WTC11 (cell line): Measurements from ENCODE around the gene VWA2. TPM values are rescaled to one million over a fixed set of nuclear protein-coding genes. Genes with fewer than 3 reads are reported as not detected.

Source experiments
- ATAC-seq: fragments of 200-7000 bp; cut with Tn5 transposase; 2 replicates; pipeline ENCODE4 v1.10.0; 2021; ENCODE audit warnings: mild to moderate bottlenecking, moderate library complexity
- CTCF ChIA-PET: fragments of 300-600 bp; sonication (Branson Sonifier 250); formaldehyde crosslinking; loops from one replicate; lab custom pipeline; 2021; ENCODE audit warnings: antibody characterized with exemption; lab: Charles Lee
- POLR2A ChIA-PET: fragments of 350-600 bp; sonication (Branson Sonifier 250); formaldehyde crosslinking; loops from one replicate; lab custom pipeline; 2021; ENCODE audit warnings: antibody characterized with exemption; lab: Charles Lee
- DNase-seq: peaks from one replicate; pipeline ENCODE4 v3.0.0; 2021; ENCODE audit warnings: low spot score
- H3K27ac Mint-ChIP-seq: 2 replicates; pipeline ENCODE4 v1.8.0; 2021; ENCODE audit warnings: mixed read lengths
- H3K27me3 Mint-ChIP-seq: 2 replicates; pipeline ENCODE4 v1.8.0; 2021; ENCODE audit warnings: low read depth, mild to moderate bottlenecking, moderate library complexity, mixed read lengths
- H3K36me3 Mint-ChIP-seq: 2 replicates; pipeline ENCODE4 v1.8.0; 2021; ENCODE audit warnings: mixed read lengths
- H3K4me1 Mint-ChIP-seq: 2 replicates; pipeline ENCODE4 v1.8.0; 2022; ENCODE audit warnings: mixed read lengths
- H3K4me3 Mint-ChIP-seq: 2 replicates; pipeline ENCODE4 v1.8.0; 2021; ENCODE audit warnings: mild to moderate bottlenecking, moderate library complexity, mixed read lengths
- H3K9me3 Mint-ChIP-seq: 2 replicates; pipeline ENCODE4 v1.8.0; 2021; ENCODE audit warnings: mixed read lengths
- ATF1 ChIP-seq: sonication (generic); formaldehyde crosslinking; IDR thresholded peaks from 2 replicates; pipeline ENCODE4 v1.8.1; 2023; ENCODE audit warnings: mild to moderate bottlenecking, moderate library complexity, missing genetic modification reagents
- CBFB ChIP-seq: sonication (generic); formaldehyde crosslinking; IDR thresholded peaks from 2 replicates; pipeline ENCODE4 v1.8.1; 2022; ENCODE audit warnings: mild to moderate bottlenecking, low read depth, missing genetic modification reagents
- ETV6 ChIP-seq: sonication (generic); formaldehyde crosslinking; IDR thresholded peaks from 2 replicates; pipeline ENCODE4 v1.8.1; 2022; ENCODE audit warnings: mild to moderate bottlenecking, missing genetic modification reagents
- GRHL2 ChIP-seq: fragments of 250-450 bp; sonication (Bioruptor Pico); IDR thresholded peaks from 2 replicates; pipeline ENCODE4 v1.8.0; 2022; ENCODE audit warnings: mild to moderate bottlenecking, moderate library complexity; ENCODE audit not compliant: insufficient replicate concordance, severe bottlenecking
- NFATC4 ChIP-seq: fragments of 250-450 bp; sonication (Bioruptor Pico); IDR thresholded peaks from 2 replicates; pipeline ENCODE4 v1.9.0; 2021; ENCODE audit warnings: mild to moderate bottlenecking
- NR1H2 ChIP-seq: sonication (generic); formaldehyde crosslinking; IDR thresholded peaks from 2 replicates; pipeline ENCODE4 v1.9.0; 2021; ENCODE audit warnings: mild to moderate bottlenecking, moderate library complexity, missing genetic modification reagents
- SMAD4 ChIP-seq: sonication (generic); formaldehyde crosslinking; IDR thresholded peaks from 2 replicates; pipeline ENCODE4 v1.8.0; 2022; ENCODE audit warnings: mild to moderate bottlenecking, missing genetic modification reagents
- ZBTB21 ChIP-seq: sonication (generic); formaldehyde crosslinking; IDR thresholded peaks from 2 replicates; pipeline ENCODE4 v1.8.1; 2023; ENCODE audit warnings: mild to moderate bottlenecking, missing genetic modification reagents, borderline replicate concordance
- ZNF121 ChIP-seq: sonication (generic); formaldehyde crosslinking; IDR thresholded peaks from 2 replicates; pipeline ENCODE4 v1.8.0; 2023; ENCODE audit warnings: missing genetic modification reagents
- total RNA-seq: library from RNA; stranded (reverse); gene quantifications from 3 replicates; pipeline ENCODE4 v1.2.3, GENCODE V29; 2021
- TF ChIP-seq, protein P1 (sequence below): fragments of 250-450 bp; sonication (Bioruptor Pico); IDR thresholded peaks from 2 replicates; pipeline ENCODE4 v1.9.0; 2021; ENCODE audit warnings: moderate library complexity, mild to moderate bottlenecking, inconsistent platforms, borderline replicate concordance
- TF ChIP-seq, protein P2 (sequence below): sonication (generic); formaldehyde crosslinking; IDR thresholded peaks from 2 replicates; pipeline ENCODE4 v1.8.0; 2023; ENCODE audit warnings: mild to moderate bottlenecking, missing genetic modification reagents
- TF ChIP-seq, protein P3 (sequence below): sonication (generic); formaldehyde crosslinking; IDR thresholded peaks from 2 replicates; pipeline ENCODE4 v1.8.1; 2022; ENCODE audit warnings: mild to moderate bottlenecking, moderate library complexity, missing genetic modification reagents
- TF ChIP-seq, protein P4 (sequence below): fragments of 250-450 bp; sonication (Bioruptor Pico); IDR thresholded peaks from 2 replicates; pipeline ENCODE4 v1.8.0; 2021; ENCODE audit warnings: mild to moderate bottlenecking
- TF ChIP-seq, protein P5 (sequence below): sonication (generic); formaldehyde crosslinking; conservative IDR thresholded peaks from 2 replicates; pipeline ENCODE4 v1.8.1; 2023; ENCODE audit warnings: mild to moderate bottlenecking, low read depth, missing genetic modification reagents, moderate library complexity
- TF ChIP-seq, protein P6 (sequence below): sonication (generic); formaldehyde crosslinking; IDR thresholded peaks from 2 replicates; pipeline ENCODE4 v1.8.1; 2022; ENCODE audit warnings: low read depth, mild to moderate bottlenecking, moderate library complexity, missing genetic modification reagents, borderline replicate concordance

Gene VWA2
- total RNA-seq, 1 experiment from 2014 or later, result 2.1 TPM

DNA sequence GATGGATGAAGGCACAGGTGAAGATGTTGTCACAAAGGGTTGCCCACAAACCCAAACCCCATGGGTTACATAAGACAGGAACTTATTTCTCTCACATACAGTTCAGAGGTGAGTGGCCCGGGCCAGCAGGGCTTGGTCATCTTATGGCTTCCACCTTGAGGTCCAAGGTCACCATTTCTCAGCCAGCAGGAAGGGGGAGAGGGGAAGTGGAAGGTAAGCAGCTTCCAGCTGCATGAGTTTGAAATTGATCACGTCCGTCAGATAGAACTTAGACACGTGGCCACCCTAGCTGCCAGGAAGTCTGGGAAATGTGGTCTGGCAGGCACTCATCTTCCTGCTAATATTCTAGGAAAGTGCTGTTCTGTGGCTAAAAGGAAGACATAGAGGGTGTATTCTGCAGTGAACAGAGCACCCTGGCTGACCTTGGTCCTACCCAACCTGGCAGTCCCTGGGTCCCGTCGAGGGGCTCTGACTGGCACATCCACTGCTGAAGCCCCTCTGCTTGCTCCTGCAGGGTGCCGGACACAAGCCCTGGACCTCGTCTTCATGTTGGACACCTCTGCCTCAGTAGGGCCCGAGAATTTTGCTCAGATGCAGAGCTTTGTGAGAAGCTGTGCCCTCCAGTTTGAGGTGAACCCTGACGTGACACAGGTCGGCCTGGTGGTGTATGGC is 49.5 kb downstream of the VWA2 start:
- no peak for DNase-seq
- Mint-ChIP-seq H3K4me3 (no peak overlapping the region), H3K27me3 (no peaks in the 10 kb centered on the region), H3K27ac (no peak overlapping the region), H3K4me1 (no peaks in the 10 kb centered on the region), H3K36me3 (no peaks in the 10 kb centered on the region), H3K9me3 (no peaks in the 10 kb centered on the region; the same call in 1 of the 2 replicates)
- CTCF ChIA-PET, result interaction anchor here (4.2 kb wide), 1 partner anchor 15 kb away, joined by 20 read pairs; no protein-coding TSS in a partner anchor
- TF ChIP-seq CBFB (CRISPR knock-in tag), result no peak
- TF ChIP-seq, protein P1, sequence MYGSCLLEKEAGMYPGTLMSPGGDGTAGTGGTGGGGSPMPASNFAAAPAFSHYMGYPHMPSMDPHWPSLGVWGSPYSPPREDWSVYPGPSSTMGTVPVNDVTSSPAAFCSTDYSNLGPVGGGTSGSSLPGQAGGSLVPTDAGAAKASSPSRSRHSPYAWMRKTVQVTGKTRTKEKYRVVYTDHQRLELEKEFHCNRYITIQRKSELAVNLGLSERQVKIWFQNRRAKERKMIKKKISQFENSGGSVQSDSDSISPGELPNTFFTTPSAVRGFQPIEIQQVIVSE (CRISPR knock-in tag), result no peak
- POLR2A ChIA-PET, result no interaction called here
- no peak for ATAC-seq

DNA sequence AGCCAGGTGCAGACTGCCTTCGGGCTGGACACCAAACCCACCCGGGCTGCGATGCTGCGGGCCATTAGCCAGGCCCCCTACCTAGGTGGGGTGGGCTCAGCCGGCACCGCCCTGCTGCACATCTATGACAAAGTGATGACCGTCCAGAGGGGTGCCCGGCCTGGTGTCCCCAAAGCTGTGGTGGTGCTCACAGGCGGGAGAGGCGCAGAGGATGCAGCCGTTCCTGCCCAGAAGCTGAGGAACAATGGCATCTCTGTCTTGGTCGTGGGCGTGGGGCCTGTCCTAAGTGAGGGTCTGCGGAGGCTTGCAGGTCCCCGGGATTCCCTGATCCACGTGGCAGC is 50.0 kb downstream of the VWA2 start:
- TF ChIP-seq, protein P2, sequence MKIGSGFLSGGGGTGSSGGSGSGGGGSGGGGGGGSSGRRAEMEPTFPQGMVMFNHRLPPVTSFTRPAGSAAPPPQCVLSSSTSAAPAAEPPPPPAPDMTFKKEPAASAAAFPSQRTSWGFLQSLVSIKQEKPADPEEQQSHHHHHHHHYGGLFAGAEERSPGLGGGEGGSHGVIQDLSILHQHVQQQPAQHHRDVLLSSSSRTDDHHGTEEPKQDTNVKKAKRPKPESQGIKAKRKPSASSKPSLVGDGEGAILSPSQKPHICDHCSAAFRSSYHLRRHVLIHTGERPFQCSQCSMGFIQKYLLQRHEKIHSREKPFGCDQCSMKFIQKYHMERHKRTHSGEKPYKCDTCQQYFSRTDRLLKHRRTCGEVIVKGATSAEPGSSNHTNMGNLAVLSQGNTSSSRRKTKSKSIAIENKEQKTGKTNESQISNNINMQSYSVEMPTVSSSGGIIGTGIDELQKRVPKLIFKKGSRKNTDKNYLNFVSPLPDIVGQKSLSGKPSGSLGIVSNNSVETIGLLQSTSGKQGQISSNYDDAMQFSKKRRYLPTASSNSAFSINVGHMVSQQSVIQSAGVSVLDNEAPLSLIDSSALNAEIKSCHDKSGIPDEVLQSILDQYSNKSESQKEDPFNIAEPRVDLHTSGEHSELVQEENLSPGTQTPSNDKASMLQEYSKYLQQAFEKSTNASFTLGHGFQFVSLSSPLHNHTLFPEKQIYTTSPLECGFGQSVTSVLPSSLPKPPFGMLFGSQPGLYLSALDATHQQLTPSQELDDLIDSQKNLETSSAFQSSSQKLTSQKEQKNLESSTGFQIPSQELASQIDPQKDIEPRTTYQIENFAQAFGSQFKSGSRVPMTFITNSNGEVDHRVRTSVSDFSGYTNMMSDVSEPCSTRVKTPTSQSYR (CRISPR knock-in tag), result no peak
- no peak for TF ChIP-seq NR1H2 (CRISPR knock-in tag)
- TF ChIP-seq SMAD4 (CRISPR knock-in tag), result no peak
- no peak for TF ChIP-seq ZBTB21 (CRISPR knock-in tag)
- TF ChIP-seq, protein P3, sequence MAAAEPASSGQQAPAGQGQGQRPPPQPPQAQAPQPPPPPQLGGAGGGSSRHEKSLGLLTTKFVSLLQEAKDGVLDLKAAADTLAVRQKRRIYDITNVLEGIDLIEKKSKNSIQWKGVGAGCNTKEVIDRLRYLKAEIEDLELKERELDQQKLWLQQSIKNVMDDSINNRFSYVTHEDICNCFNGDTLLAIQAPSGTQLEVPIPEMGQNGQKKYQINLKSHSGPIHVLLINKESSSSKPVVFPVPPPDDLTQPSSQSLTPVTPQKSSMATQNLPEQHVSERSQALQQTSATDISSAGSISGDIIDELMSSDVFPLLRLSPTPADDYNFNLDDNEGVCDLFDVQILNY (CRISPR knock-in tag), result no peak
- no peak for TF ChIP-seq ATF1
- TF ChIP-seq, protein P4, sequence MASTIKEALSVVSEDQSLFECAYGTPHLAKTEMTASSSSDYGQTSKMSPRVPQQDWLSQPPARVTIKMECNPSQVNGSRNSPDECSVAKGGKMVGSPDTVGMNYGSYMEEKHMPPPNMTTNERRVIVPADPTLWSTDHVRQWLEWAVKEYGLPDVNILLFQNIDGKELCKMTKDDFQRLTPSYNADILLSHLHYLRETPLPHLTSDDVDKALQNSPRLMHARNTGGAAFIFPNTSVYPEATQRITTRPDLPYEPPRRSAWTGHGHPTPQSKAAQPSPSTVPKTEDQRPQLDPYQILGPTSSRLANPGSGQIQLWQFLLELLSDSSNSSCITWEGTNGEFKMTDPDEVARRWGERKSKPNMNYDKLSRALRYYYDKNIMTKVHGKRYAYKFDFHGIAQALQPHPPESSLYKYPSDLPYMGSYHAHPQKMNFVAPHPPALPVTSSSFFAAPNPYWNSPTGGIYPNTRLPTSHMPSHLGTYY (CRISPR knock-in tag), result no peak
- no peak for TF ChIP-seq ETV6 (CRISPR knock-in tag)
- TF ChIP-seq CBFB (CRISPR knock-in tag), result no peak
- no peak for TF ChIP-seq GRHL2 (CRISPR knock-in tag)
- TF ChIP-seq NFATC4 (CRISPR knock-in tag), result no peak
- TF ChIP-seq, all 79 proteins: peak for 0
- ATAC-seq (no peak), DNase-seq (no peak)
- Mint-ChIP-seq H3K4me3 (no peak overlapping the region), H3K4me1 (no peaks in the 10 kb centered on the region), H3K36me3 (no peaks in the 10 kb centered on the region), H3K27me3 (no peaks in the 10 kb centered on the region), H3K27ac (no peak overlapping the region), H3K9me3 (no peaks in the 10 kb centered on the region; the same call in 1 of the 2 replicates)
- POLR2A ChIA-PET, result no interaction called here
- CTCF ChIA-PET, result interaction anchor here (4.2 kb wide), 1 partner anchor 15 kb away, joined by 20 read pairs; no protein-coding TSS in a partner anchor

DNA sequence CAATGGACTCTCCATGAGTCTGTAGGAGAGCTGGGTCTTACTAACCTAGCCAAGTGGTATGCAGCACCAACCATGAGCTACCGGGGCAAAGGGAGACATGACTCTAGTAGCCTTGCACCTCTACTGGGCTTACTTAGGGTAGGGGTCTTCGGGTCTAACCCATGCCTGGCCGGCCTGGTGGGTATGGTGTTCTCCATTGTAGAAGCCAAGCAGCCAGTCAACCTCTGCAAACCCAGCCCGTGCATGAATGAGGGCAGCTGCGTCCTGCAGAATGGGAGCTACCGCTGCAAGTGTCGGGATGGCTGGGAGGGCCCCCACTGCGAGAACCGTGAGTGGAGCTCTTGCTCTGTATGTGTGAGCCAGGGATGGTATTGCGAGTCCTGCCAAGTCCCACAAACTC is 51.0 kb downstream of the VWA2 start:
- Mint-ChIP-seq H3K4me1 (no peaks in the 10 kb centered on the region), H3K9me3 (peaks cover 6% of the 10 kb centered on the region), H3K36me3 (peaks cover 7% of the 10 kb centered on the region), H3K4me3 (no peak overlapping the region), H3K27ac (no peak overlapping the region), H3K27me3 (no peaks in the 10 kb centered on the region)
- TF ChIP-seq, protein P5, sequence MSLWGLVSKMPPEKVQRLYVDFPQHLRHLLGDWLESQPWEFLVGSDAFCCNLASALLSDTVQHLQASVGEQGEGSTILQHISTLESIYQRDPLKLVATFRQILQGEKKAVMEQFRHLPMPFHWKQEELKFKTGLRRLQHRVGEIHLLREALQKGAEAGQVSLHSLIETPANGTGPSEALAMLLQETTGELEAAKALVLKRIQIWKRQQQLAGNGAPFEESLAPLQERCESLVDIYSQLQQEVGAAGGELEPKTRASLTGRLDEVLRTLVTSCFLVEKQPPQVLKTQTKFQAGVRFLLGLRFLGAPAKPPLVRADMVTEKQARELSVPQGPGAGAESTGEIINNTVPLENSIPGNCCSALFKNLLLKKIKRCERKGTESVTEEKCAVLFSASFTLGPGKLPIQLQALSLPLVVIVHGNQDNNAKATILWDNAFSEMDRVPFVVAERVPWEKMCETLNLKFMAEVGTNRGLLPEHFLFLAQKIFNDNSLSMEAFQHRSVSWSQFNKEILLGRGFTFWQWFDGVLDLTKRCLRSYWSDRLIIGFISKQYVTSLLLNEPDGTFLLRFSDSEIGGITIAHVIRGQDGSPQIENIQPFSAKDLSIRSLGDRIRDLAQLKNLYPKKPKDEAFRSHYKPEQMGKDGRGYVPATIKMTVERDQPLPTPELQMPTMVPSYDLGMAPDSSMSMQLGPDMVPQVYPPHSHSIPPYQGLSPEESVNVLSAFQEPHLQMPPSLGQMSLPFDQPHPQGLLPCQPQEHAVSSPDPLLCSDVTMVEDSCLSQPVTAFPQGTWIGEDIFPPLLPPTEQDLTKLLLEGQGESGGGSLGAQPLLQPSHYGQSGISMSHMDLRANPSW (CRISPR knock-in tag), result no peak
- TF ChIP-seq, protein P2 (CRISPR knock-in tag), result no peak
- no peak for TF ChIP-seq ZNF121
- TF ChIP-seq, protein P4 (CRISPR knock-in tag), result no peak
- TF ChIP-seq ZBTB21 (CRISPR knock-in tag), result no peak
- TF ChIP-seq, protein P6, sequence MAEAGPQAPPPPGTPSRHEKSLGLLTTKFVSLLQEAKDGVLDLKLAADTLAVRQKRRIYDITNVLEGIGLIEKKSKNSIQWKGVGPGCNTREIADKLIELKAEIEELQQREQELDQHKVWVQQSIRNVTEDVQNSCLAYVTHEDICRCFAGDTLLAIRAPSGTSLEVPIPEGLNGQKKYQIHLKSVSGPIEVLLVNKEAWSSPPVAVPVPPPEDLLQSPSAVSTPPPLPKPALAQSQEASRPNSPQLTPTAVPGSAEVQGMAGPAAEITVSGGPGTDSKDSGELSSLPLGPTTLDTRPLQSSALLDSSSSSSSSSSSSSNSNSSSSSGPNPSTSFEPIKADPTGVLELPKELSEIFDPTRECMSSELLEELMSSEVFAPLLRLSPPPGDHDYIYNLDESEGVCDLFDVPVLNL (CRISPR knock-in tag), result no peak
- ChIA-PET CTCF (interaction anchor here (4.2 kb wide), 1 partner anchor 14 kb away, joined by 20 read pairs; no protein-coding TSS in a partner anchor), POLR2A (interaction anchor here (0.6 kb wide), 1 partner anchor 344 kb away, joined by 7 read pairs; no protein-coding TSS in a partner anchor)
- no peak for ATAC-seq
- no peak for DNase-seq
